Heart left ventricle (tissue), 13 donors: Measurements from ENCODE around the gene MEN1.

Experiments used
- POLR2A ChIP-seq, 2 donors: fragments of 450-650 bp; IDR thresholded peaks; one replicate each; pipeline ENCODE4 v1.6.1; 2017; ENCODE audit warnings: antibody characterized with exemption in 2 of 2, mild to moderate bottlenecking in 2 of 2, moderate library complexity in 2 of 2
- TF ChIP-seq, protein P1 (sequence below), 12 donors: fragments of 200-600 bp; sonication (generic) in 4 of 12; IDR thresholded peaks; one replicate each; pipeline versions ENCODE4 v1.5.0 to v1.8.0; 2018 to 2022; ENCODE audit warnings: antibody characterized with exemption in 12 of 12, mild to moderate bottlenecking in 5 of 12
- donor health status: ischemic (EF 13 %, LVEDD 7.1; RV severe dilation, severe dysfunction).
- donor health status: DM: no; HTN: yes; CAD: no.
- donor health status: DM: no; HTN: no; CAD: no.
- donor health status: ischemic (EF 25% LVEDD 6.9; RV normal size, moderate dysfunction).
- donor health status: ischemic (EF 25% LVEDD 5.7; RV mildly dilated, moderate dysfunction).
- donor health status: ischemic (EF 35%, LVEDD 5.7; RV mildly dilated, moderate dysfunction).
- donor health status: nonischemic (EF 11% LVEDD 7.7; RV severe dilation, severe dysfunction).
- donor health status: DM: yes; HTN: yes; CAD: no.
- donor health status: PGD.
- donor health status: ischemic (EF 29% LVEDD 5.4; RV normal size, mild dysfunction).
- donor health status: nonischemic (EF 23%, LVEDD 6.1; RV moderate dilation, normal function).

DNA sequence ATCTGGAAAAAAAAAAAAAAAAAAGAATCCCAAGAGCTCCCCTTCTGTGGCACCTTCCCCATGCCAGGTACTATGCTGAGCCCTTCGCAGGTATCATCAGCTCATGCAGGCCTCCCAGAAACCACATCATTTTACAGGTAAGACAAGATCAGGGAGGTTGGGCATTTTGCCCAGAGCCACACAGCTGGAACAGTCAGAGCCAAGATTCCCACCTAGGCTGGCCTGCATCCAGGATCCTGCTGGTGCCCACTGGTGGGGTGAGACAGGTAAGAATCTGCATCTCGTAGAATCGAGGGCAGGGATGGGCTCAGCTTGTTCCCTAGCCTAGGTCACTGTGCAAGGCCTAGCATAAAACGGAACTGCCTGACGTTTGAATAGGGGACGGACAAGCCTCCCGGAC lies 15.7 kb upstream of the MEN1 start:
- TF ChIP-seq, protein P1, sequence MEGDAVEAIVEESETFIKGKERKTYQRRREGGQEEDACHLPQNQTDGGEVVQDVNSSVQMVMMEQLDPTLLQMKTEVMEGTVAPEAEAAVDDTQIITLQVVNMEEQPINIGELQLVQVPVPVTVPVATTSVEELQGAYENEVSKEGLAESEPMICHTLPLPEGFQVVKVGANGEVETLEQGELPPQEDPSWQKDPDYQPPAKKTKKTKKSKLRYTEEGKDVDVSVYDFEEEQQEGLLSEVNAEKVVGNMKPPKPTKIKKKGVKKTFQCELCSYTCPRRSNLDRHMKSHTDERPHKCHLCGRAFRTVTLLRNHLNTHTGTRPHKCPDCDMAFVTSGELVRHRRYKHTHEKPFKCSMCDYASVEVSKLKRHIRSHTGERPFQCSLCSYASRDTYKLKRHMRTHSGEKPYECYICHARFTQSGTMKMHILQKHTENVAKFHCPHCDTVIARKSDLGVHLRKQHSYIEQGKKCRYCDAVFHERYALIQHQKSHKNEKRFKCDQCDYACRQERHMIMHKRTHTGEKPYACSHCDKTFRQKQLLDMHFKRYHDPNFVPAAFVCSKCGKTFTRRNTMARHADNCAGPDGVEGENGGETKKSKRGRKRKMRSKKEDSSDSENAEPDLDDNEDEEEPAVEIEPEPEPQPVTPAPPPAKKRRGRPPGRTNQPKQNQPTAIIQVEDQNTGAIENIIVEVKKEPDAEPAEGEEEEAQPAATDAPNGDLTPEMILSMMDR (IDR thresholded peaks at IDR 0.05), result no peak
- TF ChIP-seq POLR2A (IDR thresholded peaks at IDR 0.05), result no peak
